Measurements from ENCODE around the gene SYTL3.

- no peak for TF ChIP-seq ZNF274 (IDR thresholded peaks at IDR 0.05; ENCODE audit: low read depth, low read length)
- no peak for TF ChIP-seq SUZ12 (IDR thresholded peaks at IDR 0.05; ENCODE audit: extremely low read depth, insufficient read depth, insufficient read length)
- no peak for TF ChIP-seq YY1 (IDR thresholded peaks at IDR 0.05; ENCODE audit: insufficient read depth, insufficient read length)
Observed at GRCh38 chr6:158765499-158766068, 115.7 kb downstream of the SYTL3 start.

Measured in NT2/D1 (cell line).